ENCODE results near the gene ANAPC13. TPM values are rescaled to one million over a fixed set of nuclear protein-coding genes. Genes with fewer than 3 reads are reported as not detected.

ANAPC13 gene
- total and polyA plus RNA-seq, 2 of the 13 experiments (the other 11 are each of a cell fraction or from before 2014, with no cell fraction given): 48.7 to 69.1 TPM

- TF ChIP-seq SPEN (CRISPR knock-in tag; IDR thresholded peaks at IDR 0.05; ENCODE audit: low read depth) (peak; percentile 67), NAIF1 (CRISPR knock-in tag; IDR thresholded peaks at IDR 0.05; ENCODE audit: borderline replicate concordance) (peak; percentile 79), ZMAT3 (CRISPR knock-in tag; conservative IDR thresholded peaks at IDR 0.05) (peak; percentile 56; the same call in 1 of the 2 replicates), KMT2B (CRISPR knock-in tag; IDR thresholded peaks at IDR 0.05) (peak; percentile 80), HOXA5 (CRISPR knock-in tag; IDR thresholded peaks at IDR 0.05) (peak; percentile 81; the same call in 1 of the 2 replicates), ZNF652 (CRISPR knock-in tag; IDR thresholded peaks at IDR 0.05; ENCODE audit: borderline replicate concordance, low read depth) (0 out of 2 replicates have a peak, but pooled peaks have one; percentile 38), LRRFIP1 (CRISPR knock-in tag; conservative IDR thresholded peaks at IDR 0.05) (no peak), ZNF781 (CRISPR knock-in tag; IDR thresholded peaks at IDR 0.05; ENCODE audit: borderline replicate concordance, not compliant biosample characterization) (peak; percentile 73), ZNF891 (CRISPR knock-in tag; IDR thresholded peaks at IDR 0.05) (peak; percentile 70), ZNF224 (CRISPR knock-in tag; IDR thresholded peaks at IDR 0.05) (no peak), ZNF563 (CRISPR knock-in tag; IDR thresholded peaks at IDR 0.05) (peak; percentile 66; the same call in 1 of the 2 replicates), CSRNP1 (CRISPR knock-in tag; IDR thresholded peaks at IDR 0.05) (peak; percentile 40; the same call in 1 of the 2 replicates), FOXP4 (CRISPR knock-in tag; IDR thresholded peaks at IDR 0.05) (peak; percentile 58), EP300 (IDR thresholded peaks at IDR 0.05; ENCODE audit: low read depth in 2 of 2, low read length in 2 of 2) (peak in 1 of 2 experiments; percentile 33; a peak in 1 of 4 replicates), EP300 (CRISPR knock-in tag; IDR thresholded peaks at IDR 0.05; ENCODE audit: borderline replicate concordance) (peak; percentile 45), MZF1 (CRISPR knock-in tag; IDR thresholded peaks at IDR 0.05; ENCODE audit: borderline replicate concordance) (no peak), ZNF597 (CRISPR knock-in tag; IDR thresholded peaks at IDR 0.05) (no peak), IRF9 (CRISPR knock-in tag; IDR thresholded peaks at IDR 0.05; ENCODE audit: borderline replicate concordance) (peak; percentile 71; the same call in 1 of the 2 replicates), MIER2 (CRISPR knock-in tag; IDR thresholded peaks at IDR 0.05) (no peak)
These were observed at the start of gene ANAPC13, which contains the start of gene CEP63 (continued) for GRCh38 chr3:134485718-134486576.

Measured in HepG2 (cell line).